Measurements from ENCODE around the gene MAMLD1.

MAMLD1 gene

GRCh38 chrX:150358651-150359050, 4.5 kb upstream of the MAMLD1 start:
- DNase-seq: no peak

GRCh38 chrX:150360331-150360730, 2.8 kb upstream of the MAMLD1 start:
- no peak for DNase-seq

- no peak for DNase-seq
Measured at GRCh38 chrX:150361070-150361776, 1.9 kb upstream of the MAMLD1 start.

- DNase-seq: no peak
Measured at GRCh38 chrX:150361777-150362351, 1.3 kb upstream of the MAMLD1 start.

- DNase-seq: no peak
Measured at GRCh38 chrX:150363561-150364346, 637 bp downstream of the MAMLD1 start.

GRCh38 chrX:150364347-150365050, 1.4 kb downstream of the MAMLD1 start:
- no peak for DNase-seq

- no peak for DNase-seq
Measured at GRCh38 chrX:150365051-150365989, 2.2 kb downstream of the MAMLD1 start.

GRCh38 chrX:150365990-150366911, 3.1 kb downstream of the MAMLD1 start:
- no peak for DNase-seq

- DNase-seq: no peak
Measured at GRCh38 chrX:150366951-150367545, 3.9 kb downstream of the MAMLD1 start.

- no peak for DNase-seq
Measured at GRCh38 chrX:150370589-150371312, 7.6 kb downstream of the MAMLD1 start.

GRCh38 chrX:150371877-150372276, 8.8 kb downstream of the MAMLD1 start:
- DNase-seq: no peak

- no peak for DNase-seq
Measured at GRCh38 chrX:150372280-150372679, 9.2 kb downstream of the MAMLD1 start.

- no peak for DNase-seq
Measured at GRCh38 chrX:150372756-150373155, 9.6 kb downstream of the MAMLD1 start.

GRCh38 chrX:150375243-150375770, 12.2 kb downstream of the MAMLD1 start:
- no peak for DNase-seq

- DNase-seq: no peak
Measured at GRCh38 chrX:150377005-150377404, 13.9 kb downstream of the MAMLD1 start.

- DNase-seq: no peak
Measured at GRCh38 chrX:150405006-150405405, 41.9 kb downstream of the MAMLD1 start.

- no peak for DNase-seq
Measured at GRCh38 chrX:150405576-150405975, 42.5 kb downstream of the MAMLD1 start.

GRCh38 chrX:150406596-150406995, 43.5 kb downstream of the MAMLD1 start:
- DNase-seq: no peak

- DNase-seq: no peak
Measured at GRCh38 chrX:150408007-150408406, 44.9 kb downstream of the MAMLD1 start.

- DNase-seq: no peak
Measured at GRCh38 chrX:150408561-150408960, 45.4 kb downstream of the MAMLD1 start.

All from NCI-H510A treated with DMSO at 0.1 percent for 48 hours (cell line).